Liver (tissue), 9 donors: ENCODE results near the gene PARD3. TPM values are rescaled to one million over a fixed set of nuclear protein-coding genes. Genes with fewer than 3 reads are reported as not detected.

Experiments
- DNase-seq: peaks from one replicate; pipeline ENCODE4 v3.0.0-alpha.2; 2017; ENCODE audit warnings: low spot score
- H3K27ac ChIP-seq, 2 donors: one replicate each; pipeline ENCODE4 v1.7.0; 2013; ENCODE audit warnings: inconsistent platforms in 2 of 2, low read length in 2 of 2, control low read depth in 1 of 2, low read depth in 1 of 2, mild to moderate bottlenecking in 1 of 2
- H3K27me3 ChIP-seq, 4 donors: one replicate each; pipeline versions ENCODE4 v1.6.1 to v1.7.0; 2013; ENCODE audit warnings: low read length in 3 of 4, inconsistent platforms in 1 of 4, mild to moderate bottlenecking in 1 of 4, moderate library complexity in 1 of 4; ENCODE audit not compliant: control insufficient read depth in 4 of 4, insufficient read depth in 4 of 4
- H3K36me3 ChIP-seq, 4 donors: one replicate each; pipeline versions ENCODE4 v1.6.1 to v1.7.0; 2013; ENCODE audit warnings: low read length in 3 of 4, mild to moderate bottlenecking in 3 of 4, low read depth in 1 of 4, moderate library complexity in 1 of 4; ENCODE audit not compliant: control insufficient read depth in 4 of 4, insufficient read depth in 3 of 4
- H3K4me1 ChIP-seq, 4 donors: one replicate each; pipeline versions ENCODE4 v1.6.1 to v1.7.0; 2013; ENCODE audit warnings: low read length in 3 of 4, mild to moderate bottlenecking in 3 of 4, moderate library complexity in 1 of 4; ENCODE audit not compliant: control insufficient read depth in 4 of 4, insufficient read depth in 4 of 4
- H3K4me3 ChIP-seq, 3 donors: one replicate each; pipeline versions ENCODE4 v1.6.1 to v1.7.0; 2013; ENCODE audit warnings: low read length in 3 of 3, control low read depth in 1 of 3, low read depth in 1 of 3, mild to moderate bottlenecking in 1 of 3
- H3K9ac ChIP-seq, 2 donors: one replicate each; pipeline ENCODE4 v1.7.0; 2013; ENCODE audit warnings: low read length in 2 of 2, mild to moderate bottlenecking in 2 of 2, moderate library complexity in 2 of 2, control low read depth in 1 of 2, low read depth in 1 of 2
- H3K9me3 ChIP-seq, 4 donors: one replicate each; pipeline versions ENCODE4 v1.6.1 to v1.7.0; 2013; ENCODE audit warnings: low read length in 3 of 4; ENCODE audit not compliant: control insufficient read depth in 4 of 4
- EGR1 ChIP-seq, 2 donors: IDR thresholded peaks; 2 replicates each; pipeline ENCODE4 v1.6.1; 2016 to 2018; ENCODE audit warnings: antibody characterized with exemption in 2 of 2, low read depth in 2 of 2
- FOXA1 ChIP-seq: IDR thresholded peaks from 2 replicates; pipeline ENCODE4 v1.6.1; 2016; ENCODE audit warnings: antibody characterized with exemption
- FOXA2 ChIP-seq: IDR thresholded peaks from 2 replicates; pipeline ENCODE4 v1.6.1; 2016; ENCODE audit warnings: antibody characterized with exemption
- GABPA ChIP-seq, 2 donors: IDR thresholded peaks in 1 of 2; conservative IDR thresholded peaks in 1 of 2; 2 replicates each; pipeline ENCODE4 v1.6.1; 2016; ENCODE audit warnings: antibody characterized with exemption in 2 of 2, mild to moderate bottlenecking in 1 of 2, moderate library complexity in 1 of 2
- HNF4A ChIP-seq, 2 donors: conservative IDR thresholded peaks; 2 replicates each; pipeline ENCODE4 v1.6.1; 2016; ENCODE audit warnings: antibody characterized with exemption in 2 of 2, mild to moderate bottlenecking in 2 of 2
- HNF4G ChIP-seq: IDR thresholded peaks from 2 replicates; pipeline ENCODE4 v1.6.1; 2016; ENCODE audit warnings: antibody characterized with exemption
- NR2F2 ChIP-seq: IDR thresholded peaks from 2 replicates; pipeline ENCODE4 v1.6.1; 2016; ENCODE audit warnings: antibody characterized with exemption
- RAD21 ChIP-seq, 2 donors: IDR thresholded peaks; 2 replicates each; pipeline ENCODE4 v1.6.1; 2016; ENCODE audit warnings: antibody characterized with exemption in 2 of 2, mild to moderate bottlenecking in 2 of 2
- RXRA ChIP-seq, 2 donors: IDR thresholded peaks; 2 replicates each; pipeline ENCODE4 v1.6.1; 2017 to 2018; ENCODE audit warnings: antibody characterized with exemption in 2 of 2, mild to moderate bottlenecking in 1 of 2
- SP1 ChIP-seq: IDR thresholded peaks from 2 replicates; pipeline ENCODE4 v1.6.1; 2018; ENCODE audit warnings: antibody characterized with exemption, mild to moderate bottlenecking
- TAF1 ChIP-seq: conservative IDR thresholded peaks from 2 replicates; pipeline ENCODE4 v1.6.1; 2016; ENCODE audit warnings: antibody characterized with exemption, mild to moderate bottlenecking
- YY1 ChIP-seq: IDR thresholded peaks from 2 replicates; pipeline ENCODE4 v1.6.1; 2016; ENCODE audit warnings: antibody characterized with exemption, mild to moderate bottlenecking
- WGBS: extraction: QIAGEN DNeasy Blood & Tissue Kit; methylation state at CpG from one replicate; pipeline ENCODE4 v1.1.7; 2013; 5-methylcytosine and 5-hydroxymethylcytosine counted together
- polyA plus RNA-seq, 2 donors: library from polyadenylated mRNA; stranded (reverse) in 1 of 2; unstranded in 1 of 2; fragments of 200-250 nt in 1 of 2; fragments of >200 nt in 1 of 2; fragmentation: Nextera tagmentation in 1 of 2; extraction: Ambion mirVana in 1 of 2; gene quantifications; one replicate each; pipeline versions ENCODE4 v1.2.1 to v1.2.3, GENCODE V29; 2013 to 2015
- total RNA-seq, 2 donors: library from RNA; depleted of rRNA; stranded (reverse); fragments of >200 nt; gene quantifications; one replicate each; pipeline ENCODE4 v1.2.3, GENCODE V29; 2014
- TF ChIP-seq, protein P1 (sequence below): IDR thresholded peaks from 2 replicates; pipeline ENCODE4 v1.6.1; 2016; ENCODE audit warnings: antibody characterized with exemption
- TF ChIP-seq, protein P2 (sequence below): IDR thresholded peaks from 2 replicates; pipeline ENCODE4 v1.6.1; 2016; ENCODE audit warnings: antibody characterized with exemption, mild to moderate bottlenecking
- TF ChIP-seq, protein P3 (sequence below): IDR thresholded peaks from 2 replicates; pipeline ENCODE4 v1.6.1; 2016; ENCODE audit warnings: antibody characterized with exemption
- donor health status: healthy.
- donor health status: healthy.
- donor health status: healthy.
- donor health status: healthy.
- donor health status: healthy.

PARD3 gene
- total and polyA plus RNA-seq, 4 donors, result 12.3 to 43.8 (median 13.5) TPM

DNA sequence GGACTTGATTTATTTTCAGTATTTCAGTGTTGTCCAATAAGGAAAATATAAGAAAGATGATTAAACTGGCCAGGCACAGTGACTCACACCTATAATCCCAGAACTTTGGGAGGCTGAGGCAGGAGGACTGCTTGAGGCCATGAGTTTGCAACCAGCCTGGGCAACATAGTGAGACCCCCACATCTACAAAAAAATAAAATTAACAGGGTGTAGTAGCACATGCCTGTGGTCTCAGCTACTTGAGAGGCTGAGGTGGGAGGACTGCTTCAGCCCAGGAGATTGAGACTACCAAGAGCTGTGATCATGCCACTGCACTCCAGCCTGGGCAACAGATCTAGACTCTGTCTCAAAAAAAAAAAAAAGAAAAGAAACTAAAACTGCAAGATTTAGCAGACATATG lies 138.0 kb downstream of the PARD3 start:
- H3K4me1 ChIP-seq, result no peaks in the 10 kb centered on the region
- no peak for TF ChIP-seq TAF1
- TF ChIP-seq, protein P1, sequence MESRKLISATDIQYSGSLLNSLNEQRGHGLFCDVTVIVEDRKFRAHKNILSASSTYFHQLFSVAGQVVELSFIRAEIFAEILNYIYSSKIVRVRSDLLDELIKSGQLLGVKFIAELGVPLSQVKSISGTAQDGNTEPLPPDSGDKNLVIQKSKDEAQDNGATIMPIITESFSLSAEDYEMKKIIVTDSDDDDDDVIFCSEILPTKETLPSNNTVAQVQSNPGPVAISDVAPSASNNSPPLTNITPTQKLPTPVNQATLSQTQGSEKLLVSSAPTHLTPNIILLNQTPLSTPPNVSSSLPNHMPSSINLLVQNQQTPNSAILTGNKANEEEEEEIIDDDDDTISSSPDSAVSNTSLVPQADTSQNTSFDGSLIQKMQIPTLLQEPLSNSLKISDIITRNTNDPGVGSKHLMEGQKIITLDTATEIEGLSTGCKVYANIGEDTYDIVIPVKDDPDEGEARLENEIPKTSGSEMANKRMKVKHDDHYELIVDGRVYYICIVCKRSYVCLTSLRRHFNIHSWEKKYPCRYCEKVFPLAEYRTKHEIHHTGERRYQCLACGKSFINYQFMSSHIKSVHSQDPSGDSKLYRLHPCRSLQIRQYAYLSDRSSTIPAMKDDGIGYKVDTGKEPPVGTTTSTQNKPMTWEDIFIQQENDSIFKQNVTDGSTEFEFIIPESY, result no peak
- no peak for DNase-seq
- H3K4me3 ChIP-seq, result no peak overlapping the region
- no peaks in the 10 kb centered on the region for H3K27me3 ChIP-seq
- no peak overlapping the region for H3K9ac ChIP-seq
- H3K36me3 ChIP-seq, result no peaks in the 10 kb centered on the region
- no peak overlapping the region for H3K27ac ChIP-seq
- H3K9me3 ChIP-seq, result no peaks in the 10 kb centered on the region

DNA sequence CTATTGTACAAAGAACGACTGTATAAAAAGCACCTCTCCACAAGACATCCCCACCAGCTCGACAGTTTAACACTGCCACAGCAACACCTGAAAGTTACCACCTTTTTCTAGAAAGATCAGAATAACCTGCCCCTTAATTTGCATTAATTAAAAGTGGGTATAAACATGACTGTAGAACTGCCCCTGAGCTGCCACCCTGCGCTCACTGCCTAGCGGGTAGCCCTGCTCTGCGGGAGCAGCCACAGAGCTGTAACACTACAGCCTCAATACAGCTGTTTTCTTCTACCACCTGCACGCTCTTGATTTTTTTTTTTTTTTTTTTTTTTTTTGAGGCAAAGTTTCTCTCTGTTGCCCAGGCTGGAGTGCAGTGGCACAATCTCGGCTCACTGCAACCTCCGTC lies 140.9 kb downstream of the PARD3 start:
- TF ChIP-seq TAF1, result no peak
- no peak for TF ChIP-seq FOXA2
- no peak for TF ChIP-seq RXRA (IDR thresholded peaks at IDR 0.05)
- TF ChIP-seq, protein P1, result no peak
- no peak for TF ChIP-seq NR2F2
- no peak for TF ChIP-seq GABPA (IDR thresholded peaks at IDR 0.05 in 1 of 2, conservative IDR thresholded peaks at IDR 0.05 in 1 of 2)
- no peak for TF ChIP-seq YY1
- no peak for TF ChIP-seq EGR1 (IDR thresholded peaks at IDR 0.05; ENCODE audit: low read depth in 2 of 2)
- TF ChIP-seq, protein P2, sequence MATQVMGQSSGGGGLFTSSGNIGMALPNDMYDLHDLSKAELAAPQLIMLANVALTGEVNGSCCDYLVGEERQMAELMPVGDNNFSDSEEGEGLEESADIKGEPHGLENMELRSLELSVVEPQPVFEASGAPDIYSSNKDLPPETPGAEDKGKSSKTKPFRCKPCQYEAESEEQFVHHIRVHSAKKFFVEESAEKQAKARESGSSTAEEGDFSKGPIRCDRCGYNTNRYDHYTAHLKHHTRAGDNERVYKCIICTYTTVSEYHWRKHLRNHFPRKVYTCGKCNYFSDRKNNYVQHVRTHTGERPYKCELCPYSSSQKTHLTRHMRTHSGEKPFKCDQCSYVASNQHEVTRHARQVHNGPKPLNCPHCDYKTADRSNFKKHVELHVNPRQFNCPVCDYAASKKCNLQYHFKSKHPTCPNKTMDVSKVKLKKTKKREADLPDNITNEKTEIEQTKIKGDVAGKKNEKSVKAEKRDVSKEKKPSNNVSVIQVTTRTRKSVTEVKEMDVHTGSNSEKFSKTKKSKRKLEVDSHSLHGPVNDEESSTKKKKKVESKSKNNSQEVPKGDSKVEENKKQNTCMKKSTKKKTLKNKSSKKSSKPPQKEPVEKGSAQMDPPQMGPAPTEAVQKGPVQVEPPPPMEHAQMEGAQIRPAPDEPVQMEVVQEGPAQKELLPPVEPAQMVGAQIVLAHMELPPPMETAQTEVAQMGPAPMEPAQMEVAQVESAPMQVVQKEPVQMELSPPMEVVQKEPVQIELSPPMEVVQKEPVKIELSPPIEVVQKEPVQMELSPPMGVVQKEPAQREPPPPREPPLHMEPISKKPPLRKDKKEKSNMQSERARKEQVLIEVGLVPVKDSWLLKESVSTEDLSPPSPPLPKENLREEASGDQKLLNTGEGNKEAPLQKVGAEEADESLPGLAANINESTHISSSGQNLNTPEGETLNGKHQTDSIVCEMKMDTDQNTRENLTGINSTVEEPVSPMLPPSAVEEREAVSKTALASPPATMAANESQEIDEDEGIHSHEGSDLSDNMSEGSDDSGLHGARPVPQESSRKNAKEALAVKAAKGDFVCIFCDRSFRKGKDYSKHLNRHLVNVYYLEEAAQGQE, result no peak
- no peak for TF ChIP-seq RAD21 (IDR thresholded peaks at IDR 0.05)
- TF ChIP-seq HNF4G, result no peak
- no peak for TF ChIP-seq FOXA1
- no peak for TF ChIP-seq SP1
- TF ChIP-seq HNF4A (conservative IDR thresholded peaks at IDR 0.05), result no peak
- TF ChIP-seq, protein P3, sequence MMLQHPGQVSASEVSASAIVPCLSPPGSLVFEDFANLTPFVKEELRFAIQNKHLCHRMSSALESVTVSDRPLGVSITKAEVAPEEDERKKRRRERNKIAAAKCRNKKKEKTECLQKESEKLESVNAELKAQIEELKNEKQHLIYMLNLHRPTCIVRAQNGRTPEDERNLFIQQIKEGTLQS, result no peak
- Histone ChIP-seq H3K9ac (no peak overlapping the region), H3K27me3 (no peaks in the 10 kb centered on the region), H3K4me1 (no peaks in the 10 kb centered on the region), H3K27ac (no peak overlapping the region), H3K9me3 (no peaks in the 10 kb centered on the region), H3K36me3 (no peaks in the 10 kb centered on the region), H3K4me3 (no peak overlapping the region)
- WGBS, result 92% methylated on average over 8 of the region's 8 CpGs
- DNase-seq, result no peak
